Measurements from ENCODE around the gene CCNG1. TPM values are rescaled to one million over a fixed set of nuclear protein-coding genes. Genes with fewer than 3 reads are reported as not detected.
A peak's percentile ranks its signal among the peaks of the same experiment; 100 is the strongest.
"Not testable (repeated sequence)": the region's sequence is repeated elsewhere in the genome, so short reads cannot be mapped to it uniquely, and the experiment has no call there.

The CCNG1 gene
- total RNA-seq: 422 TPM

GRCh38 chr5:163437309-163438182 is at the start of gene CCNG1:
Gene CCNG1, plus strand, starts transcription at chr5:163437595. Its CDS starts 1,662 bp downstream, at chr5:163439257.
- H3K27me3 ChIP-seq (ENCODE audit: control insufficient read depth in 3 of 3, insufficient read depth in 3 of 3, low read length in 3 of 3): no peaks in the 10 kb centered on the region
- H3K9me3 ChIP-seq (ENCODE audit: control insufficient read depth in 3 of 3, low read length in 3 of 3): no peaks in the 10 kb centered on the region
- H3K4me3 ChIP-seq (ENCODE audit: low read length in 3 of 3): peak within 1 kb of the TSS; percentile 75 to 90 (median 87)
- peaks cover 3 to 20% (median 12%) of the 10 kb centered on the region in 3 donors for H3K36me3 ChIP-seq (ENCODE audit: control insufficient read depth in 3 of 3, insufficient read depth in 3 of 3, low read length in 3 of 3)
- H3K27ac ChIP-seq (ENCODE audit: low read depth, low read length): peak within 1 kb of the TSS; percentile 96
- H3K9ac ChIP-seq (ENCODE audit: low read depth in 1 of 3, low read length in 3 of 3): peak within 1 kb of the TSS; percentile 83 to 94 (median 92)
- peaks cover 19 to 29% (median 25%) of the 10 kb centered on the region in 3 donors for H3K4me1 ChIP-seq (ENCODE audit: control insufficient read depth in 3 of 3, insufficient read depth in 3 of 3, low read length in 3 of 3)

GRCh38 chr5:163395792-163396191 is 41.6 kb upstream of the CCNG1 start:
- Histone ChIP-seq H3K36me3 (ENCODE audit: control insufficient read depth in 3 of 3, insufficient read depth in 3 of 3, low read length in 3 of 3) (no peaks in the 10 kb centered on the region), H3K4me3 (ENCODE audit: low read length in 3 of 3) (no peak overlapping the region), H3K9ac (ENCODE audit: low read depth in 1 of 3, low read length in 3 of 3) (no peak overlapping the region), H3K27ac (ENCODE audit: low read depth, low read length) (no peak overlapping the region), H3K4me1 (ENCODE audit: control insufficient read depth in 3 of 3, insufficient read depth in 3 of 3, low read length in 3 of 3) (no peaks in the 10 kb centered on the region), H3K27me3 (ENCODE audit: control insufficient read depth in 3 of 3, insufficient read depth in 3 of 3, low read length in 3 of 3) (no peaks in the 10 kb centered on the region), H3K9me3 (ENCODE audit: control insufficient read depth in 3 of 3, low read length in 3 of 3) (peaks cover 0 to 2% (median 0%) of the 10 kb centered on the region in 3 donors)

DNA sequence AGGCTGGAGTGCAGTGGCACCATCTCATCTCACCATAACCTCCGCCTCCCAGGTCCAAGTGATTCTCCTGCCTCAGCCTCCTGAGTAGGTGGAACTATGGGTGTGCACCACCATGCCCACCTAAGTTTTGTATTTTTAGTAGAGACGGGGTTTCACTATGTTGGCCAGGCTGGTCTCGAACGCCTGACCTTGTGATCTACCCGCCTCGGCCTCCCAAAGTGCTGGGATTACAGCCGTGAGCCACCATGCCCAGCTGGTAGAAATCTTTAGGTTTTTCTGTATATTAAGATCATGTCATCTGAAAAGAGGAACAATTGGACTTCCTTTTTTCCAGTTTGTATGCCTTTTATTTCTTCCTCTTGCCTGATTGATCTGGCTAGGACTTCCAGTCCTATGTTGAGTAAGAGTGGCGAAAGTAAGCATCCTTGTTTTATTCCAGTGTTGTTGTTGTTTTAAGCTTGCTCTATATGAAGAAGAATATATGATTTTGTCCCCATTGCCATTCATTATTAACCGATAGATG is 40.5 kb upstream of the CCNG1 start:
- not testable (repeated sequence) for H3K27ac ChIP-seq (ENCODE audit: low read depth, low read length); H3K4me3 ChIP-seq (ENCODE audit: low read length in 3 of 3); H3K36me3 ChIP-seq (ENCODE audit: control insufficient read depth in 3 of 3, insufficient read depth in 3 of 3, low read length in 3 of 3); H3K27me3 ChIP-seq (ENCODE audit: control insufficient read depth in 3 of 3, insufficient read depth in 3 of 3, low read length in 3 of 3); H3K9ac ChIP-seq (ENCODE audit: low read depth in 1 of 3, low read length in 3 of 3); H3K4me1 ChIP-seq (ENCODE audit: control insufficient read depth in 3 of 3, insufficient read depth in 3 of 3, low read length in 3 of 3); H3K9me3 ChIP-seq (ENCODE audit: control insufficient read depth in 3 of 3, low read length in 3 of 3)

DNA sequence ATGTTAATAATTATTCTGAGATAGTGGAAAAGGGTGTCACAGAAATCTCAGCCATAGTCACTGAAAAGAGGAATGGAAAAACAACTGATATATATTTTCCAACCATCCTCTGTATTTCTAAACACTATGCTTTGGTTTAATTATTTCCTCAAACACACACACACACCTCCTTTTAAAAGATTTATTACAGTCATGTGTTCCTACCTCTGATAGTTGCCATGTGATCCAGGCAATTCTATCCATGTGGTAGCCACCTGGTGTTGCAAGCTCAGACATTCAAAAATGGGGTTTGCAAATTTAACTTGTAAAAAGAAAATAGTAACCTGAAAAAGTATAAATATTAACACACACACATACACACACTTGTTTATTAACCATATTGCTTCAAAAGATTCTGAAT is 40.0 kb upstream of the CCNG1 start:
- no peaks in the 10 kb centered on the region for H3K27me3 ChIP-seq (ENCODE audit: control insufficient read depth in 3 of 3, insufficient read depth in 3 of 3, low read length in 3 of 3)
- H3K9ac ChIP-seq (ENCODE audit: low read depth in 1 of 3, low read length in 3 of 3): no peak overlapping the region
- H3K9me3 ChIP-seq (ENCODE audit: control insufficient read depth in 3 of 3, low read length in 3 of 3): peaks cover 0 to 2% (median 0%) of the 10 kb centered on the region in 3 donors
- no peaks in the 10 kb centered on the region for H3K4me1 ChIP-seq (ENCODE audit: control insufficient read depth in 3 of 3, insufficient read depth in 3 of 3, low read length in 3 of 3)
- no peak overlapping the region for H3K27ac ChIP-seq (ENCODE audit: low read depth, low read length)
- H3K36me3 ChIP-seq (ENCODE audit: control insufficient read depth in 3 of 3, insufficient read depth in 3 of 3, low read length in 3 of 3): no peaks in the 10 kb centered on the region
- no peak overlapping the region for H3K4me3 ChIP-seq (ENCODE audit: low read length in 3 of 3)

- Histone ChIP-seq H3K36me3 (ENCODE audit: control insufficient read depth in 3 of 3, insufficient read depth in 3 of 3, low read length in 3 of 3) (no peaks in the 10 kb centered on the region), H3K4me1 (ENCODE audit: control insufficient read depth in 3 of 3, insufficient read depth in 3 of 3, low read length in 3 of 3) (no peaks in the 10 kb centered on the region), H3K9me3 (ENCODE audit: control insufficient read depth in 3 of 3, low read length in 3 of 3) (no peaks in the 10 kb centered on the region), H3K27ac (ENCODE audit: low read depth, low read length) (no peak overlapping the region), H3K9ac (ENCODE audit: low read depth in 1 of 3, low read length in 3 of 3) (no peak overlapping the region), H3K4me3 (ENCODE audit: low read length in 3 of 3) (no peak overlapping the region), H3K27me3 (ENCODE audit: control insufficient read depth in 3 of 3, insufficient read depth in 3 of 3, low read length in 3 of 3) (no peaks in the 10 kb centered on the region)
Observed at GRCh38 chr5:163399923-163400322, 37.5 kb upstream of the CCNG1 start.

DNA sequence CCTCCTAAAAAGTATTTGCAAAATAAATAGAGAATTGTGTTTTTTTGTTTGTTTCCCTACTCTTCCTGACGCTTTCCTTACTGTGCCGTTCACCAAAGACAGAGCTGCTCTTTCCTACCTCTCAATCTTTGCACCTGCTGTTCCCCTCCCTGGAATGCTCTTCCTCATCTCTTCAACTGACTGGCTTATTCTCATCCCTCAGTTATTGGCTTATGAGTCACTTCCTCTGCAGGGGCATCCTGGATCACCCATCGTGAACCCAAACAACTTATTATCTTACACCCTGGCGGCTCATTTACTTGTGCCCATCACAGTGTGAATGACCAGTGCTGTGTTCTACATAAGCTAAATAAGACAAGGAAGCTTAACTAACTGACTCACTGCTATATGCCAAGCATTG is 36.1 kb upstream of the CCNG1 start:
- Histone ChIP-seq H3K27ac (ENCODE audit: low read depth, low read length) (no peak overlapping the region), H3K9me3 (ENCODE audit: control insufficient read depth in 3 of 3, low read length in 3 of 3) (no peaks in the 10 kb centered on the region), H3K27me3 (ENCODE audit: control insufficient read depth in 3 of 3, insufficient read depth in 3 of 3, low read length in 3 of 3) (no peaks in the 10 kb centered on the region), H3K9ac (ENCODE audit: low read depth in 1 of 3, low read length in 3 of 3) (no peak overlapping the region), H3K4me3 (ENCODE audit: low read length in 3 of 3) (no peak overlapping the region), H3K36me3 (ENCODE audit: control insufficient read depth in 3 of 3, insufficient read depth in 3 of 3, low read length in 3 of 3) (no peaks in the 10 kb centered on the region), H3K4me1 (ENCODE audit: control insufficient read depth in 3 of 3, insufficient read depth in 3 of 3, low read length in 3 of 3) (no peaks in the 10 kb centered on the region)

GRCh38 chr5:163402007-163402406 is 35.4 kb upstream of the CCNG1 start:
- H3K9ac ChIP-seq (ENCODE audit: low read depth in 1 of 3, low read length in 3 of 3): no peak overlapping the region
- H3K36me3 ChIP-seq (ENCODE audit: control insufficient read depth in 3 of 3, insufficient read depth in 3 of 3, low read length in 3 of 3): no peaks in the 10 kb centered on the region
- H3K4me3 ChIP-seq (ENCODE audit: low read length in 3 of 3): no peak overlapping the region
- no peaks in the 10 kb centered on the region for H3K9me3 ChIP-seq (ENCODE audit: control insufficient read depth in 3 of 3, low read length in 3 of 3)
- no peaks in the 10 kb centered on the region for H3K4me1 ChIP-seq (ENCODE audit: control insufficient read depth in 3 of 3, insufficient read depth in 3 of 3, low read length in 3 of 3)
- H3K27ac ChIP-seq (ENCODE audit: low read depth, low read length): no peak overlapping the region
- H3K27me3 ChIP-seq (ENCODE audit: control insufficient read depth in 3 of 3, insufficient read depth in 3 of 3, low read length in 3 of 3): no peaks in the 10 kb centered on the region

- no peak overlapping the region for H3K4me3 ChIP-seq (ENCODE audit: low read length in 3 of 3)
- no peaks in the 10 kb centered on the region for H3K27me3 ChIP-seq (ENCODE audit: control insufficient read depth in 3 of 3, insufficient read depth in 3 of 3, low read length in 3 of 3)
- no peak overlapping the region for H3K9ac ChIP-seq (ENCODE audit: low read depth in 1 of 3, low read length in 3 of 3)
- no peak overlapping the region for H3K27ac ChIP-seq (ENCODE audit: low read depth, low read length)
- no peaks in the 10 kb centered on the region for H3K36me3 ChIP-seq (ENCODE audit: control insufficient read depth in 3 of 3, insufficient read depth in 3 of 3, low read length in 3 of 3)
- no peaks in the 10 kb centered on the region for H3K4me1 ChIP-seq (ENCODE audit: control insufficient read depth in 3 of 3, insufficient read depth in 3 of 3, low read length in 3 of 3)
- H3K9me3 ChIP-seq (ENCODE audit: control insufficient read depth in 3 of 3, low read length in 3 of 3): no peaks in the 10 kb centered on the region
Observed at GRCh38 chr5:163404364-163405173, 32.8 kb upstream of the CCNG1 start.

DNA sequence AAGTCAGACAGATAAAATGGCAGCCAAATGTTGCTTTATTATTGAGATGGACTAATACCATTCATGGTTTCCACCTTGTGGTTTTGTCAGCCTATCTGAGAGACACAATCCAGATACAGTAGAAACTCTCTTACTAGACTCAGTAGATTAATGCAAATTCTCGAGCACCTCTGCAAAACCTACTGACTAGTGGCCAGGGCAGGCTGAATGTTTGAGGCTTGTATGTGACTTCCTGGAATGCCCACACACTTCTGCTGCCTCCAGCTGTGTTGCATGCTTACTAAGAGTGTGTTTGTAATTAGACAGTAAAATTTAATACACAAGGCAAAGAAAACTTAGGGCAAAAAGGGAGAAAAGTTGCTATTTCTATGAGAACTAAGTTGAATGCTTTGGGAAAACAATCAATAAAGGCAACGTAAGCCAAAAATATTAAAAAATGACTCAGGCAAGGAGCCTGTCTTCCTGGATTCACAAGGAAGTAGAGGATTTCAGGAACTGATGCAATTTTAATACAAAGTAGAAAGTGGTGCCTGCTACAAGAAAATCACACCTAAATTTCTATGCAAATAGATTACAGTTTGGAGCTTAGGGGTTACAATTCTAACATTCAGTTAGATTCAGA is 30.2 kb upstream of the CCNG1 start:
- H3K27me3 ChIP-seq (ENCODE audit: control insufficient read depth in 3 of 3, insufficient read depth in 3 of 3, low read length in 3 of 3): no peaks in the 10 kb centered on the region
- H3K4me1 ChIP-seq (ENCODE audit: control insufficient read depth in 3 of 3, insufficient read depth in 3 of 3, low read length in 3 of 3): no peaks in the 10 kb centered on the region
- no peak overlapping the region for H3K27ac ChIP-seq (ENCODE audit: low read depth, low read length)
- no peak overlapping the region for H3K9ac ChIP-seq (ENCODE audit: low read depth in 1 of 3, low read length in 3 of 3)
- H3K4me3 ChIP-seq (ENCODE audit: low read length in 3 of 3): no peak overlapping the region
- no peaks in the 10 kb centered on the region for H3K36me3 ChIP-seq (ENCODE audit: control insufficient read depth in 3 of 3, insufficient read depth in 3 of 3, low read length in 3 of 3)
- no peaks in the 10 kb centered on the region for H3K9me3 ChIP-seq (ENCODE audit: control insufficient read depth in 3 of 3, low read length in 3 of 3)
